Adipocyte (in vitro differentiated cells): Measurements from ENCODE around the gene NDUFV3.
"Not testable (repeated sequence)": the region's sequence is repeated elsewhere in the genome, so short reads cannot be mapped to it uniquely, and the experiment has no call there.

ENCODE experiments used
- DNase-seq: peaks from one replicate; pipeline ENCODE4 v3.0.0-alpha.2; 2015; ENCODE audit warnings: low read depth
- H3K27me3 ChIP-seq: replicated peaks from 2 replicates; pipeline ENCODE4 v1.7.0; 2013; ENCODE audit warnings: mild to moderate bottlenecking, low read length, moderate library complexity; ENCODE audit not compliant: control insufficient read depth, insufficient read depth
- H3K36me3 ChIP-seq: 2 replicates; pipeline ENCODE4 v1.7.0; 2013; ENCODE audit warnings: low read length, mild to moderate bottlenecking, moderate library complexity; ENCODE audit not compliant: control insufficient read depth, insufficient read depth, severe bottlenecking
- H3K4me1 ChIP-seq: 2 replicates; pipeline ENCODE4 v1.7.0; 2013; ENCODE audit warnings: mild to moderate bottlenecking, low read length, moderate library complexity; ENCODE audit not compliant: control insufficient read depth, insufficient read depth
- H3K4me3 ChIP-seq: 2 replicates; pipeline ENCODE4 v1.7.0; 2013; ENCODE audit warnings: mild to moderate bottlenecking, low read length, moderate library complexity
- H3K9ac ChIP-seq: 2 replicates; pipeline ENCODE4 v1.7.0; 2013; ENCODE audit warnings: mild to moderate bottlenecking, low read length, moderate library complexity
- H3K9me3 ChIP-seq: 2 replicates; pipeline ENCODE4 v1.7.0; 2013; ENCODE audit warnings: mild to moderate bottlenecking, low read length, moderate library complexity; ENCODE audit not compliant: control insufficient read depth

Gene NDUFV3

DNA sequence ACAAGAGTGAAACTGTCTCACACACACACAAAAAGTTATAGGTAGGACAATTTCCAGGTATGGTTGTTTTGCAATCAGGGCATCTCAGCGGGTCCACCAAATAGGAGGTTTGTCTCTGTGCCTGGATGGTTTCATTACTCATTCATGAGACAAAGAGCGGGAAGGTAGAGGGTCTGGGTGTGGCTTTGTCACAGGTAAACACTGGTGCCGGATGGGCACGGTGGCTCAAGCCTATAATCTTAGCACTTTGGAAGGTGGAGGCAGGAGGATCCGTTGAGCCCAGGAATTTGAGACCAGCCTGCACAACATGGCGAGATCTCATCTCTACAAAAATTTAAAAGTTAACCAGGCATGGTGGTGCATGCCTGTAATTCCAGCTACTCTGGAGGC, 48.6 kb downstream of the NDUFV3 start:
- no peaks in the 10 kb centered on the region for H3K9me3 ChIP-seq
- H3K4me3 ChIP-seq = no peak overlapping the region
- DNase-seq = no peak
- H3K36me3 ChIP-seq = no peaks in the 10 kb centered on the region
- H3K4me1 ChIP-seq = peaks cover 11% of the 10 kb centered on the region
- H3K27me3 ChIP-seq = no peaks in the 10 kb centered on the region
- H3K9ac ChIP-seq = no peak overlapping the region

DNA sequence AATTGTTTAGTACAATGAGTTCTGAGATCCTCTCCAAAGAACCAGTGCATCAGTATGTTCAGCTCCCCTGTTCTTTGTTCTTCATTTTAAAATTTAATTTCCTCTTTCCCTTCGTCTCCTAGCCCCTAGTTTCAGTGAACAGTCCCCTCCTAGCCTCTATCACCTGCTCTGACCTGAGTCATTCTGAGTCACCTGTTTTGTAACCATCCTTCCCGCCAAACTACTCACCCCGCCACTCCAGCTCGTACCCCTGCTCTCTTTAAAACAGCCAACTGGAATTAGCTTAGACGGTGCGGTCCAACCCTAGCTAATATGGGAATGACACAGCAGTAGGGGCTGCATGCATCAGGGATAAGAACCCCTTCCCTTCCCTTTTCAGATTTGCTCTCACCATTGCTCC, 49.1 kb downstream of the NDUFV3 start:
- H3K36me3 ChIP-seq = no peaks in the 10 kb centered on the region
- DNase-seq = no peak

GRCh38 chr21:42949094-42949755, 56.1 kb downstream of the NDUFV3 start:
- not testable (repeated sequence) for H3K36me3 ChIP-seq, H3K27me3 ChIP-seq, H3K4me1 ChIP-seq, H3K9ac ChIP-seq, H3K4me3 ChIP-seq, H3K9me3 ChIP-seq, DNase-seq

More for the DNA sequence above, 49.1 kb downstream of the NDUFV3 start:
- Histone ChIP-seq H3K9me3 (no peaks in the 10 kb centered on the region), H3K4me1 (peaks cover 11% of the 10 kb centered on the region), H3K9ac (no peak overlapping the region), H3K27me3 (no peaks in the 10 kb centered on the region), H3K4me3 (no peak overlapping the region)

- not testable (repeated sequence) for H3K9ac ChIP-seq, H3K4me3 ChIP-seq, H3K4me1 ChIP-seq, DNase-seq, H3K27me3 ChIP-seq, H3K36me3 ChIP-seq, H3K9me3 ChIP-seq
These were observed 58.1 kb downstream of the NDUFV3 start for GRCh38 chr21:42951193-42951592.

GRCh38 chr21:42956824-42957630, 63.9 kb downstream of the NDUFV3 start:
- no peaks in the 10 kb centered on the region for H3K27me3 ChIP-seq
- no peaks in the 10 kb centered on the region for H3K36me3 ChIP-seq
- no peak overlapping the region for H3K9ac ChIP-seq
- H3K9me3 ChIP-seq = no peaks in the 10 kb centered on the region
- no peaks in the 10 kb centered on the region for H3K4me1 ChIP-seq
- DNase-seq = no peak
- no peak overlapping the region for H3K4me3 ChIP-seq

- H3K9me3 ChIP-seq = not testable (repeated sequence)
These were observed 65.0 kb downstream of the NDUFV3 start for GRCh38 chr21:42958122-42958521.

GRCh38 chr21:42959728-42960127, 66.6 kb downstream of the NDUFV3 start:
- H3K4me1 ChIP-seq = no peaks in the 10 kb centered on the region
- no peak overlapping the region for H3K9ac ChIP-seq
- no peak overlapping the region for H3K4me3 ChIP-seq
- no peaks in the 10 kb centered on the region for H3K9me3 ChIP-seq
- no peak for DNase-seq
- no peaks in the 10 kb centered on the region for H3K36me3 ChIP-seq
- no peaks in the 10 kb centered on the region for H3K27me3 ChIP-seq

More at GRCh38 chr21:42958122-42958521, 65.0 kb downstream of the NDUFV3 start:
- not testable (repeated sequence) for H3K9ac ChIP-seq, DNase-seq, H3K4me1 ChIP-seq, H3K36me3 ChIP-seq, H3K4me3 ChIP-seq, H3K27me3 ChIP-seq

DNA sequence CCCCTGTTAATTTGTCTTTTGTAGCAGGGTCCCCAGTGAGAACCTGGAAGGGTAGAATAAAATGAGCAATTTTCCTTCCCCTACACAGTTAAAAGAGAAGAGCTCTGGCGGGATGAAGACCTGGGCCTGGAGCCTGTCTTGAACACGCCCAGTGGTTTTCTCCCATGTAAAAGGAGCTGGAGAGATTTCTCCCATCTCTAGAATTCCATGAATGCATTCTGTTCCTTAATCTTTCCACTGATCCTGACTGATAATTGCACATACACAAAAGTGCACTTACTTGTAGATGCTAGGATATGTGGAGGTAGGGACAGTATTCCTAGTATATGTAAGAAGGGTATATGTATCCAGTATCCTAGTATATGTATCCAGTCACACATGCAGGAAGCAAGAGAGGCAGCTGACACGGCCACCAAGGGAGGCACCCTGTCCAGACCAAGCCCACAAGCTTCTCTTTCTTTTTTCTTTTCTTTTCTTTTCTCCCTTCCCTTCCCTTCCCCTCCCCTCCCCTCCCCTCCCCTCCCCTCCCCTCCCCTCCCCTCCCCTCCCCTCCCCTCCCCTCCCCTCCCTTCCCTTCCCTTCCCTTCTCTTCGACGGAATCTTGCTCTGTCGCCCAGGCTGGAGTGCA, 69.4 kb downstream of the NDUFV3 start:
- no peak for DNase-seq

More for the DNA sequence above, 69.4 kb downstream of the NDUFV3 start:
- Histone ChIP-seq H3K4me1 (no peaks in the 10 kb centered on the region), H3K9me3 (no peaks in the 10 kb centered on the region), H3K9ac (no peak overlapping the region), H3K27me3 (no peaks in the 10 kb centered on the region), H3K4me3 (no peak overlapping the region), H3K36me3 (no peaks in the 10 kb centered on the region)
